Endothelial cell (in vitro differentiated cells): ENCODE results near the gene EIF4E3. TPM values are rescaled to one million over a fixed set of nuclear protein-coding genes. Genes with fewer than 3 reads are reported as not detected.

Experiments used
- DNase-seq: peaks from one replicate; pipeline ENCODE4 v3.0.0; 2021; ENCODE audit warnings: low spot score
- H3K27ac Mint-ChIP-seq: one replicate; pipeline ENCODE4 v1.8.0; 2021; ENCODE audit warnings: mixed read lengths, inconsistent platforms; ENCODE audit not compliant: unreplicated experiment
- H3K27me3 Mint-ChIP-seq: one replicate; pipeline ENCODE4 v1.8.0; 2021; ENCODE audit warnings: mild to moderate bottlenecking, moderate library complexity, mixed read lengths, inconsistent platforms; ENCODE audit not compliant: unreplicated experiment
- H3K36me3 Mint-ChIP-seq: one replicate; pipeline ENCODE4 v1.8.0; 2021; ENCODE audit warnings: mild to moderate bottlenecking, low read depth, mixed read lengths, inconsistent platforms; ENCODE audit not compliant: unreplicated experiment
- H3K4me1 Mint-ChIP-seq: one replicate; pipeline ENCODE4 v1.8.0; 2021; ENCODE audit warnings: mild to moderate bottlenecking, mixed read lengths, inconsistent platforms; ENCODE audit not compliant: unreplicated experiment
- H3K4me3 Mint-ChIP-seq: one replicate; pipeline ENCODE4 v1.8.0; 2021; ENCODE audit warnings: mild to moderate bottlenecking, mixed read lengths, inconsistent platforms; ENCODE audit not compliant: unreplicated experiment
- H3K9me3 Mint-ChIP-seq: one replicate; pipeline ENCODE4 v1.8.0; 2021; ENCODE audit warnings: mixed read lengths, inconsistent platforms; ENCODE audit not compliant: unreplicated experiment
- CTCF ChIP-seq: fragments of 200-600 bp; sonication (generic); IDR thresholded peaks from one replicate; pipeline ENCODE4 v1.5.0; 2021; ENCODE audit warnings: antibody characterized with exemption; ENCODE audit not compliant: unreplicated experiment
- total RNA-seq: library from RNA; stranded (reverse); fragmentation: NEBNext Ultra II Directional; extraction: Animal tissue kit (Norgen Biotek cat#: 25700); gene quantifications from one replicate; pipeline ENCODE4 v1.2.1, GENCODE V29; 2021; ENCODE audit not compliant: unreplicated experiment

Gene EIF4E3
- total RNA-seq, 1 donor from 2014 or later, result 5.2 TPM

- H3K4me3 Mint-ChIP-seq, result no peak overlapping the region
- H3K36me3 Mint-ChIP-seq, result peaks cover 4% of the 10 kb centered on the region
- H3K9me3 Mint-ChIP-seq, result no peaks in the 10 kb centered on the region
- no peak for DNase-seq
- TF ChIP-seq CTCF, result no peak
- peaks cover 8% of the 10 kb centered on the region for H3K27me3 Mint-ChIP-seq
- no peak overlapping the region for H3K27ac Mint-ChIP-seq
- peaks cover 11% of the 10 kb centered on the region for H3K4me1 Mint-ChIP-seq
These were observed 8.1 kb upstream of the EIF4E3 start for GRCh38 chr3:71733319-71733718.

GRCh38 chr3:71732637-71733036, 7.4 kb upstream of the EIF4E3 start:
- peaks cover 10% of the 10 kb centered on the region for H3K27me3 Mint-ChIP-seq
- H3K27ac Mint-ChIP-seq, result no peak overlapping the region
- no peak for DNase-seq
- peaks cover 13% of the 10 kb centered on the region for H3K4me1 Mint-ChIP-seq
- H3K4me3 Mint-ChIP-seq, result no peak overlapping the region
- H3K9me3 Mint-ChIP-seq, result no peaks in the 10 kb centered on the region
- no peak for TF ChIP-seq CTCF
- peaks cover 4% of the 10 kb centered on the region for H3K36me3 Mint-ChIP-seq

- Mint-ChIP-seq H3K27ac (no peak overlapping the region), H3K4me3 (no peak overlapping the region)
These were observed 3.6 kb upstream of the EIF4E3 start for GRCh38 chr3:71728632-71729342.

GRCh38 chr3:71726146-71726545, 944 bp upstream of the EIF4E3 start:
- DNase-seq, result no peak
- peaks cover 30% of the 10 kb centered on the region for H3K27me3 Mint-ChIP-seq
- no peak for TF ChIP-seq CTCF
- H3K9me3 Mint-ChIP-seq, result no peaks in the 10 kb centered on the region
- peaks cover 11% of the 10 kb centered on the region for H3K36me3 Mint-ChIP-seq
- peaks cover 22% of the 10 kb centered on the region for H3K4me1 Mint-ChIP-seq
- no peak overlapping the region for H3K27ac Mint-ChIP-seq
- peak overlapping the region; percentile 70 for H3K4me3 Mint-ChIP-seq

More at GRCh38 chr3:71728632-71729342, 3.6 kb upstream of the EIF4E3 start:
- peaks cover 24% of the 10 kb centered on the region for H3K27me3 Mint-ChIP-seq
- H3K36me3 Mint-ChIP-seq, result peaks cover 10% of the 10 kb centered on the region
- peak; percentile 27 for DNase-seq
- TF ChIP-seq CTCF, result no peak
- H3K4me1 Mint-ChIP-seq, result peaks cover 25% of the 10 kb centered on the region
- no peaks in the 10 kb centered on the region for H3K9me3 Mint-ChIP-seq

GRCh38 chr3:71724584-71725270, 475 bp downstream of the EIF4E3 start:
- Mint-ChIP-seq H3K9me3 (no peaks in the 10 kb centered on the region), H3K27ac (no peak overlapping the region), H3K4me1 (peaks cover 17% of the 10 kb centered on the region), H3K36me3 (peaks cover 15% of the 10 kb centered on the region), H3K27me3 (peaks cover 31% of the 10 kb centered on the region), H3K4me3 (peak overlapping the region; percentile 88)
- TF ChIP-seq CTCF, result no peak
- peak; percentile 37 for DNase-seq
